ENCODE measurements around the gene TRDN.
"Not testable (repeated sequence)": the region's sequence is repeated elsewhere in the genome, so short reads cannot be mapped to it uniquely, and the experiment has no call there.

TRDN gene

GRCh38 chr6:123629258-123629941 lies 7.3 kb downstream of the TRDN start:
- no peak for DNase-seq

- no peak for DNase-seq
These were observed 11.1 kb downstream of the TRDN start for GRCh38 chr6:123625696-123626095.

GRCh38 chr6:123622780-123623179 lies 14.0 kb downstream of the TRDN start:
- DNase-seq: no peak

GRCh38 chr6:123619156-123619555 lies 17.6 kb downstream of the TRDN start:
- no peak for DNase-seq

- no peak for DNase-seq
These were observed 19.8 kb downstream of the TRDN start for GRCh38 chr6:123616942-123617341.

- no peak for DNase-seq
These were observed 20.7 kb downstream of the TRDN start for GRCh38 chr6:123616016-123616415.

- DNase-seq: no peak
These were observed 26.0 kb downstream of the TRDN start for GRCh38 chr6:123610779-123611178.

- no peak for DNase-seq
These were observed 32.7 kb downstream of the TRDN start for GRCh38 chr6:123604067-123604466.

- no peak for DNase-seq
These were observed 38.7 kb downstream of the TRDN start for GRCh38 chr6:123598011-123598410.

GRCh38 chr6:123594776-123595175 lies 42.0 kb downstream of the TRDN start:
- DNase-seq: no peak

GRCh38 chr6:123592426-123592825 lies 44.3 kb downstream of the TRDN start:
- no peak for DNase-seq

GRCh38 chr6:123589973-123590372 lies 46.8 kb downstream of the TRDN start:
- DNase-seq: no peak

GRCh38 chr6:123589317-123589716 lies 47.4 kb downstream of the TRDN start:
- DNase-seq: no peak

- no peak for DNase-seq
These were observed 48.2 kb downstream of the TRDN start for GRCh38 chr6:123588546-123588895.

- DNase-seq: no peak
These were observed 48.8 kb downstream of the TRDN start for GRCh38 chr6:123587838-123588545.

- not testable (repeated sequence) for DNase-seq
These were observed 49.3 kb downstream of the TRDN start for GRCh38 chr6:123587407-123587806.

- no peak for DNase-seq
These were observed 56.4 kb downstream of the TRDN start for GRCh38 chr6:123580331-123580730.

- peak in 1 of 2 experiments; percentile 9 for DNase-seq
These were observed 61.6 kb downstream of the TRDN start for GRCh38 chr6:123575188-123575587.

GRCh38 chr6:123570813-123571684 lies 65.7 kb downstream of the TRDN start:
- DNase-seq: no peak

GRCh38 chr6:123569575-123569974 lies 67.2 kb downstream of the TRDN start:
- no peak for DNase-seq

- DNase-seq: no peak
These were observed 71.2 kb downstream of the TRDN start for GRCh38 chr6:123565529-123565928.

GRCh38 chr6:123564361-123564760 lies 72.4 kb downstream of the TRDN start:
- no peak for DNase-seq

GRCh38 chr6:123562677-123563076 lies 74.1 kb downstream of the TRDN start:
- no peak for DNase-seq

GRCh38 chr6:123562264-123562663 lies 74.5 kb downstream of the TRDN start:
- no peak for DNase-seq

All from NCI-H187 (cell line).